Epithelial cell of proximal tubule (primary cell): ENCODE measurements around the gene TTYH3. TPM values are rescaled to one million over a fixed set of nuclear protein-coding genes. Genes with fewer than 3 reads are reported as not detected.

Experiments used
- DNase-seq: peaks from one replicate; pipeline ENCODE4 v3.0.0-alpha.2; 2011; ENCODE audit warnings: low read depth
- H3K4me3 ChIP-seq: 2 replicates; pipeline ENCODE4 v1.5.1; 2011; ENCODE audit warnings: low read depth, mild to moderate bottlenecking, low read length
- total RNA-seq: library from RNA; depleted of rRNA; stranded (reverse); fragments of >200 nt; gene quantifications from 2 replicates; pipeline ENCODE4 v1.2.3, GENCODE V29; 2015
- TF ChIP-seq, protein P1 (sequence below): conservative IDR thresholded peaks from 2 replicates; pipeline ENCODE4 v1.5.1; 2012; ENCODE audit warnings: low read depth, mild to moderate bottlenecking, low read length

Gene TTYH3
- total RNA-seq, 1 donor from 2014 or later: 97.6 TPM

DNA sequence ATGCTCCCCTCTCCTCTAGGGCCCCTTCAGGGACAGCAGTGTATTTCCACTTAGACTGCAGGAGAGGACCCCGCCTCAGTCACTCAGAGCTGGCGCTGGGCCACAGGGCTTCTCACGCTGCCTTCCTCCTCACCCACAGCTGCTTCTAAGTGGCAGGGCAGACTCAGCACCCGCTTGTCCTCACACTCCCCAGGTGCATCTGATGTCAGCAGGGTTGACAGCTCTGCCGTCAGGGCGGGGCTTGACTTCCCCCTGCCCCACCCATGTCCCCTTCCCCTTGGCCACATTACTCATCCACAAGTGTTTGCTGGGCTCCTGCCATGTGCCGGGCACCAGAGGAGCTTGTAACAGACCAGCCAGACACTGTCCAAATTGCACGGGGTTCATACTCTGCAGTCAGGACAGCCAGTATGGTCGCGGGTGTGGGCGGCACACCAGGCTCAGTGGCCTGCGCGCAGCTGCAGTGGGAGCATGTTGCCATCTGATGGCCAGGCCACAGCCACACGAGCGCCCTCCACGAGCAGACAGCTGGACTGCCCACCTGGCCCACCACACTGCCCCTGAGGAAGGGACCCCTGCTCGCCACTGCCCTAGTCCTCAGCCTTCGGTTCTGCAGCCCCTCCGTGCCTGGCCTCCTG, 29.3 kb upstream of the TTYH3 start:
- H3K4me3 ChIP-seq: no peak overlapping the region
- DNase-seq: no peak
- TF ChIP-seq, protein P1, sequence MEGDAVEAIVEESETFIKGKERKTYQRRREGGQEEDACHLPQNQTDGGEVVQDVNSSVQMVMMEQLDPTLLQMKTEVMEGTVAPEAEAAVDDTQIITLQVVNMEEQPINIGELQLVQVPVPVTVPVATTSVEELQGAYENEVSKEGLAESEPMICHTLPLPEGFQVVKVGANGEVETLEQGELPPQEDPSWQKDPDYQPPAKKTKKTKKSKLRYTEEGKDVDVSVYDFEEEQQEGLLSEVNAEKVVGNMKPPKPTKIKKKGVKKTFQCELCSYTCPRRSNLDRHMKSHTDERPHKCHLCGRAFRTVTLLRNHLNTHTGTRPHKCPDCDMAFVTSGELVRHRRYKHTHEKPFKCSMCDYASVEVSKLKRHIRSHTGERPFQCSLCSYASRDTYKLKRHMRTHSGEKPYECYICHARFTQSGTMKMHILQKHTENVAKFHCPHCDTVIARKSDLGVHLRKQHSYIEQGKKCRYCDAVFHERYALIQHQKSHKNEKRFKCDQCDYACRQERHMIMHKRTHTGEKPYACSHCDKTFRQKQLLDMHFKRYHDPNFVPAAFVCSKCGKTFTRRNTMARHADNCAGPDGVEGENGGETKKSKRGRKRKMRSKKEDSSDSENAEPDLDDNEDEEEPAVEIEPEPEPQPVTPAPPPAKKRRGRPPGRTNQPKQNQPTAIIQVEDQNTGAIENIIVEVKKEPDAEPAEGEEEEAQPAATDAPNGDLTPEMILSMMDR: no peak

DNA sequence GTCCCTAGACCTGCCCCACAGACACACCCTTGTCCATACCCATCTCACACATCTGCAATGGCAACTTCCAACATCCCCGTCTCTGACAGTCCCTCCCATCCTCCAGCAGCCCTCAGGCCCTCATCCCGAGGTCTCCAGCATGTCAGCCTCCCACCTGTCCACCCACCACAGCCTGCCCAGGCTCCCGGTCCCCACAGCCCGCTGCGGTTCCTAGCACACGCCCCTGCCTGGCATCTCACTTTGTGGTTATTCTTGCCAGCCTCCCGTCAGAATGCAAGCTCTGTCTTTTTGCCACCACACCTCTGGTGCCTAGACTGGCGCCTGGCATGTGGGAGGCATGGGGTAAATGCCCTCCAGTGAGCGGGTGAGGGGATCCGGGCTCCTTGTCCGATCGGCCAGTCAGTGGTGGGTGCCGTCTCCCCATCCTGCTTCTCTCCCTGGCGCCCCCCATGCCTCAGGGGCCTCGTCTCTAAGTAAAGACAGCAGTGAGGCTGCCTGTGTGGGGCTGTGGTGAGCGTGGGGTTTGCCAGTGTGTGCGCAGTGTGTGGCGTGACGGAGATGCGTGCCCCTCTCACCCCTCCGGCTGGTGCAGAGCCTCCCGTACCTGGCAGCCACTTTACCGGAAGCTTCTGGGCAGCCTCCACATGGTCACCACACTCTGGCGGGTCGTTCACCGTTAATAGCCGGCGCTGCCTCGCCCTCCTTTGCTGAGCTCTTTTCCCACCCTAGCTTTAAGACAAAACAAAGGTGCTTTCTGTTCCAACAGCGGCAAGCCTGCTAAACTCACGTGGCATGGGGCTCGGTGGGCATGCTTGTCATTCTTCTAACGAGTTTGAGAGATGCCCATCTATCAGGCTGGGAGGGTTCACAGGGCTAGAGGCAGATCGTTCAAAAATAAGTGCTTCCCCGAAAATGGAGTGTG, 28.5 kb upstream of the TTYH3 start:
- TF ChIP-seq, protein P1: no peak
- no peak for DNase-seq
- H3K4me3 ChIP-seq: no peak overlapping the region

DNA sequence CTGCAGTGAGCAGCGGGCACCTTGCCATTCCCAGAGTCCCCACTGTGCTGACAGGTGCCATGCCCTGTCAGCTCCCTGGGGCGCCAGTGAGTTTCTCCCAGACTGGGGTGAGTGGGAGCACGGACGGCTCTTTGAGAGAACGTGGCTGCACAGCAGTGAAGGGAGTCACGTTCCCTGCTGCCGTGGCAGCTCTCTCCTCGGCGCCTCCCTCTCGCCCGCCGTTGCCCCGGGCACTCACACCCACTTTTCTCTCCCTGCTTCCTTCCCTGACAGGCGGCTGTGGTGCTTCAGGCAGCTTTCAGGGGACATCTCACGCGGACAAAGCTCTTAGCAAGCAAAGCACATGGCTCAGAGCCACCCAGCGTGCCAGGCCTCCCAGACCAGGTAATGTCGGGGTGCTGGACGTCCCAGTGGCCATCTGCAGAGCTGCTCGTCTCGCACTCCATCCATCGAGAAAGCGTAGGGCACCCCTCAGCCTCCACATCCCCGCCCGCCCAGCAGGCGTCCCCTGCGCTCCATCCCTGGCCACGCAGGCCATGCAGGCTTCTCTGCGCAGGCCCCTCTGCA, 27.1 kb upstream of the TTYH3 start:
- TF ChIP-seq, protein P1: no peak
- H3K4me3 ChIP-seq: no peak overlapping the region
- DNase-seq: no peak

DNA sequence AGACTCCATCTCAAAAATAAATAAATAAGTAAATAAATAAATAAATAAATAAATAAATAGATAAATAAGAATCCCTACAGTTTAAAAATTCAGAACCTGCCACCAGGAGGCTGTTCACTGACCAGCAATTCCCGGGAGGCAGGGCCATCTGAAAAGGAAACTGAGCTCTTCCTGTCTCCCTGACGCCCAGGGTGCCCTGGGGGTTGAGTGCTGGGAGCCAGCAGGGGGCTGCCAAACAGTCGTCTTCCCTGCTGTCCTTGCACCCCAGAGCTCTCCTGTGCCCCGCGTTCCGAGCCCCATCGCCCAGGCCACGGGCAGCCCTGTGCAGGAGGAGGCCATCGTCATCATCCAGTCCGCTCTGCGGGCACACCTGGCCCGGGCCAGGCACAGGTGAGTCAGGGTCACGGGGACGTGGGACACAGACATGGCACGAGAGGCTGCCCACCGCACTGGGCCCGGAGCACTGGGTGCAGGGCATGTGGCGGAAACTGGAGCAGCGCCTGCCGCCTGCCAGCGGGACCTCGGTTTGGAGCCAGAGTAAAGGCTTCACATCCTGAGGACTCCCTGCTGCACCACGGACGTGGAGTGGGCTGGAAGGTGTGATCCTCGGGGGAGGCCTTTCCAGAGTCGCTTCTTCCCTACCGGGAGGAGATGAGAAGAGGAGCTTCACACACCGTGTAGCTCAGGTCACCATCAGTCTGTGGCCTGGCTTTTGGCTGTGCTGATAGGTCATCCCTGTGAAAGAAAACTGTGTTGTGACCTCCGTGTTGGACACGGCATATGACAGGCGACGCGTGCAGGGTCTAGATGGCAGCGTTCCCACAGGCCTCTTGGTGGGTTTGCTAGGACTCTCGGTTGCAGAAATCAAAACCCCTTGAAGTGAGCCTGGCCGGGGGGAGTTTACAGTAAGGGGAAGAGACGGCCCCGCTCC, 25.9 kb upstream of the TTYH3 start:
- no peak overlapping the region for H3K4me3 ChIP-seq
- no peak for DNase-seq
- TF ChIP-seq, protein P1: no peak

DNA sequence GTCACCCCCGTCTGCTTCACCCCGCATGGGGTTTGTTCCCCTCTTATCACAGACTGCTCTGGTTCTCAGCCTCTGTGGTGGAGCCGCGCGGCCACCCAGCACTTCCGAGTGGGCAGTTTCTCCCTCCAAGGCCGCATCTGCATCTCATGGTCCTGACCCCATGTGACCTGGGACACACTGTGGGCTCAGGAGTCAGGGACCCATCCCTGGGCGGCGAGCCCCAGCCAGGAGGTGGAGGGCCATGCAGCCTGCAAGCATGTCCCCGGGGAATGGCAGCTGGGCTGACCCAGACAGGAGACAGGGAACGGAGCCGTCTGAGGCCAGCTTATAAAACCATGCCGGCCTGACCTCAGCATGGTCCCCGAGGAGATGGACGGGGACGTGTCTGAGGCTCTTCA, 25.2 kb upstream of the TTYH3 start:
- TF ChIP-seq, protein P1: no peak
- no peak overlapping the region for H3K4me3 ChIP-seq
- no peak for DNase-seq

DNA sequence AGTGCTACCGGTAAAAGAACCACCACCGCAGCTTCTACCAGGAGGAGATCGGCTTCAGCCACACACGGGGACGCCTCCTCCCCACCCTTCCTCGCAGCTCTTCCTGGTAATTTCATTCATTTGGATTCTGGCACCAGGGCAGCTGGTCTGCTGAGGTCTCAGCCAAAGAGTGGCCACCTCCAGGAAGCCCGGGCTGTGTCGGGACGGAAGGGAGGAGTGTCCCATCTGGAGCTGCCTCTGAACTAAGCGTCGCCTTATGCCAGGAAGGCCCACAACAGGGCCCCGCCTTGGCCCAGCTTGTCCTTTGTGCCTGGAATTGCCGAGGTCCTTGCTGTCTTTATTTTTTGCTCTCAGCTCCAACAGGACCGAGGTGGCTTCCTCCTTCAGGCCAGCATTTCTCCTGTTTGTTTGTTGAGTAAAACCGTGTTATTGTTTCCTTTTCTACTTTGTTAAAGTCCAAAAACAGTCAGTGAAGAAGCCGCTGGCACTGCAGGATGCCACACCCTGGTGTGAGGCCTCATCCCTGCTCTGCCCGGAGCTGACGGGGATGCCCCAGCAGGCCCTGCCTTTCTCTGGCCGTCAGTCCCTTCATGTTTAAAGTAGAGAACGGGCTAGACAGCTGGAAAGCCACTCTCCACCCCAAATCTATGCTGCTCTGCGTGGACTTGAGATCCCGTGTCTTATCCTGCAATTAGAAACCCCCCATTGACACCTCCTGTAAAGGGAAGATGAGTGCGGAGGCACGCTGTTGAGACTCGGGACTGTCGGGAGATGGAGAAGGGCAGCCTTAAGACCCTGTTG, 24.5 kb upstream of the TTYH3 start:
- H3K4me3 ChIP-seq: no peak overlapping the region
- DNase-seq: no peak
- TF ChIP-seq, protein P1: no peak
